Esophagus muscularis mucosa (tissue), 4 donors: ENCODE measurements around the gene AFMID. TPM values are rescaled to one million over a fixed set of nuclear protein-coding genes. Genes with fewer than 3 reads are reported as not detected.
A peak's percentile ranks its signal among the peaks of the same experiment; 100 is the strongest.

Experiments used
- DNase-seq: peaks from one replicate; pipeline ENCODE4 v3.0.0-alpha.2; 2017; ENCODE audit errors: extremely low spot score
- H3K27ac ChIP-seq, 4 donors: fragments of 200-600 bp; sonication (generic); replicated peaks in 1 of 4; 1 replicate in 3 of 4; 2 replicates in 1 of 4; pipeline ENCODE4 v1.5.1; 2016 to 2019; ENCODE audit warnings: mild to moderate bottlenecking in 1 of 4
- H3K27me3 ChIP-seq, 4 donors: fragments of 200-600 bp; sonication (generic); one replicate each; pipeline versions ENCODE4 v1.5.1 to v1.6.0; 2016 to 2019
- H3K36me3 ChIP-seq, 4 donors: fragments of 200-600 bp; sonication (generic); one replicate each; pipeline ENCODE4 v1.5.1; 2016 to 2019
- H3K4me1 ChIP-seq, 4 donors: fragments of 200-600 bp; sonication (generic); one replicate each; pipeline ENCODE4 v1.5.1; 2016 to 2019
- H3K4me3 ChIP-seq, 4 donors: fragments of 200-600 bp; sonication (generic); 1 replicate in 2 of 4; 2 replicates in 2 of 4; pipeline ENCODE4 v1.5.1; 2016 to 2019; ENCODE audit warnings: mild to moderate bottlenecking in 4 of 4, moderate library complexity in 1 of 4
- H3K9me3 ChIP-seq, 4 donors: fragments of 200-600 bp; sonication (generic); 1 replicate in 3 of 4; 2 replicates in 1 of 4; pipeline ENCODE4 v1.5.1; 2016 to 2019
- CTCF ChIP-seq, 3 experiments: fragments of 200-600 bp in 2 of 3; fragments of 450-650 bp in 1 of 3; sonication (generic) in 2 of 3; IDR thresholded peaks; one replicate each; pipeline ENCODE4 v1.5.1; 2017 to 2019; ENCODE audit warnings: antibody characterized with exemption in 3 of 3, mild to moderate bottlenecking in 2 of 3, moderate library complexity in 1 of 3
- EP300 ChIP-seq: sonication (generic); formaldehyde crosslinking; IDR thresholded peaks from one replicate; pipeline ENCODE4 v1.6.1; 2017; ENCODE audit warnings: antibody characterized with exemption
- POLR2A ChIP-seq: fragments of 450-650 bp; IDR thresholded peaks from one replicate; pipeline ENCODE4 v1.6.1; 2017; ENCODE audit warnings: antibody characterized with exemption, moderate library complexity, mild to moderate bottlenecking, low read depth
- POLR2AphosphoS5 ChIP-seq, 2 donors: sonication (generic); formaldehyde crosslinking; IDR thresholded peaks; one replicate each; pipeline ENCODE4 v1.6.1; 2017; ENCODE audit warnings: antibody characterized with exemption in 2 of 2
- WGBS: methylation state at CpG from one replicate; pipeline ENCODE4 v1.1.5; 2018; 5-methylcytosine and 5-hydroxymethylcytosine counted together
- intact Hi-C: fragments of 100-400 bp; cut with DNase I; formaldehyde crosslinking; loops from one replicate; pipeline ENCODE4 v1.15.1; 2023
- total RNA-seq, 4 donors: library from RNA; depleted of rRNA; stranded (reverse); fragments of >200 nt; gene quantifications; one replicate each; pipeline versions ENCODE4 v1.1.0 to v1.2.1, GENCODE V29; 2016

Gene AFMID
- total RNA-seq, 4 donors from 2014 or later: 15.7 to 44.3 (median 25.4) TPM

GRCh38 chr17:78242024-78242742, 55.0 kb downstream of the AFMID start:
- Histone ChIP-seq H3K9me3 (no peaks in the 10 kb centered on the region), H3K36me3 (no peaks in the 10 kb centered on the region), H3K27ac (no peak overlapping the region), H3K4me3 (no peak overlapping the region), H3K27me3 (no peaks in the 10 kb centered on the region), H3K4me1 (peaks cover 0 to 5% (median 0%) of the 10 kb centered on the region in 4 donors)
- no peak for TF ChIP-seq EP300
- no peak for TF ChIP-seq CTCF (IDR thresholded peaks at IDR 0.05)
- TF ChIP-seq POLR2AphosphoS5 (IDR thresholded peaks at IDR 0.05): no peak
- no peak for TF ChIP-seq POLR2A
- DNase-seq: no peak
- intact Hi-C loops: no loop called here
- 77% methylated on average over 10 of the region's 21 CpGs for WGBS

- intact Hi-C loops: no loop called here
- TF ChIP-seq POLR2A: no peak
- no peak for TF ChIP-seq POLR2AphosphoS5 (IDR thresholded peaks at IDR 0.05)
- TF ChIP-seq CTCF (IDR thresholded peaks at IDR 0.05): no peak
- no peak for TF ChIP-seq EP300
Measured at GRCh38 chr17:78247304-78247703, 60.1 kb downstream of the AFMID start.

GRCh38 chr17:78248051-78248914, 61.1 kb downstream of the AFMID start:
- peaks cover 0 to 13% (median 0%) of the 10 kb centered on the region in 4 donors for H3K27me3 ChIP-seq
- H3K4me1 ChIP-seq: peaks cover 8 to 28% (median 20%) of the 10 kb centered on the region in 4 donors
- 81% methylated on average over 11 of the region's 30 CpGs for WGBS
- intact Hi-C loops: no loop called here
- H3K4me3 ChIP-seq: no peak overlapping the region
- H3K36me3 ChIP-seq: no peaks in the 10 kb centered on the region
- DNase-seq: no peak
- no peaks in the 10 kb centered on the region for H3K9me3 ChIP-seq
- TF ChIP-seq POLR2A (no peak), CTCF (IDR thresholded peaks at IDR 0.05) (no peak), POLR2AphosphoS5 (IDR thresholded peaks at IDR 0.05) (peak; percentile 47 to 56)
- H3K27ac ChIP-seq: peak overlapping the region in 1 of 4 donors; percentile 27

More at GRCh38 chr17:78247304-78247703, 60.1 kb downstream of the AFMID start:
- Histone ChIP-seq H3K36me3 (no peaks in the 10 kb centered on the region), H3K27ac (no peak overlapping the region), H3K4me1 (peaks cover 8 to 19% (median 13%) of the 10 kb centered on the region in 4 donors), H3K4me3 (no peak overlapping the region), H3K9me3 (no peaks in the 10 kb centered on the region), H3K27me3 (peaks cover 0 to 13% (median 0%) of the 10 kb centered on the region in 4 donors)
- no peak for DNase-seq
- WGBS: 77% methylated on average over 8 of the region's 8 CpGs

- Histone ChIP-seq H3K27me3 (peaks cover 0 to 13% (median 0%) of the 10 kb centered on the region in 4 donors), H3K4me1 (peaks cover 12 to 36% (median 28%) of the 10 kb centered on the region in 4 donors), H3K27ac (no peak overlapping the region), H3K9me3 (no peaks in the 10 kb centered on the region), H3K4me3 (no peak overlapping the region), H3K36me3 (no peaks in the 10 kb centered on the region)
- intact Hi-C loops: no loop called here
- WGBS: no CpG with 5 or more reads among the region's 16 CpGs
- TF ChIP-seq CTCF (IDR thresholded peaks at IDR 0.05) (no peak), EP300 (no peak), POLR2A (no peak), POLR2AphosphoS5 (IDR thresholded peaks at IDR 0.05) (no peak)
- no peak for DNase-seq
Measured at GRCh38 chr17:78249074-78249817, 62.1 kb downstream of the AFMID start.
